GOT3 (cell line): ENCODE results near the gene KCTD4.
"Not testable (repeated sequence)": the region's sequence is repeated elsewhere in the genome, so short reads cannot be mapped to it uniquely, and the experiment has no call there.

Source experiments
- DNase-seq: peaks from one replicate; lab custom pipeline; 2025; ENCODE audit warnings: mixed read lengths; lab: John Stamatoyannopoulos, UW

The KCTD4 gene

DNA sequence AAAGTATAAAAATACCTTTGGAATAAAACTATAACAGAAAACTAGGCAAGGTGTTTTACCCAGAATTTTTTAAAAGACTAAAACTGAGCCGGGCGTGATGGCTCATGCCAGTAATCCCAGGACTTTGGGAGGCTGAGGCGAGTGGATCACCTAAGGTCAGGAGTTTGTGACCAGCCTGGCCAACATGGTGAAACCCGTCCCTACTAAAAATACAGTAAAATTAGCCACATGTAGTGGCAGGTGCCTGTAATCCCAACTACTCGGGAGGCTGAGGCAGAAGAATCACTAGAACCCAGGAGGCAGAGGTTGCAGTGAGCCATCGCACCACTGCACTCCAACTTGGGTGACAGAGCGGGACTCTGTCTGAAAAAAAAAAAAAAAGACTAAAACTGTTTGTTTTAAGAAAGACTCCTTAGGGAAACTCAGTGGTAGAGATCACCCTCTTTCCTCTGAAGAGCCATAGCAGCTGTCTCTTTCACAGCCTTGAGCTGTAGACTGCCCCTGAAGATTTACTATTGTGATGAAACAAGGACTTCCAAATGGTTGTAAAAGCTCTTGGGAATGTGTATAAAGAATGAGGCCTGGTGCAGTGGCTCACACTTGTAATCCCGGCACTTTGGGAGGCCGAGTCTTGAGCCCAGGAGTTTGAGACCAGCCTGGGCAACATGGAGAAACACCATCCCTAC is 14.7 kb upstream of the KCTD4 start:
- DNase-seq, result no peak

DNA sequence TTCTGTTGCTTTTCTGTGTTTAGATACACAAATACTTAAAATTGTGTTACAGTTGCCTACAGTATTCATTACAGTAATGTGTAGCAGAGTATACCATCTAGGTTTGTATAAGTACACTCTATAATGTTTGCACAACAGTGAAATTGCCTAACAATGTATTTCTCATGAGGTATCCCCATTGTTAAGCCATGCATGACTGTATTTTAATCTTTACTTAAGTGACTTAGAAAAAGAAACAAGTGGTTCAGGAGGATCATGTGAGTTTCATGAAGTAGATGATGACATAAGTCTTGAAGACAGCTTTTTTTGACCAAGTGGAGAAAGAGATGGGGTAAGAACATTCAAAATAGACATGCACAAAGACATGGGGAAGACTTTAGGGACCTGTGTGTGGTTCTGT is 8.4 kb upstream of the KCTD4 start:
- DNase-seq, result no peak

DNA sequence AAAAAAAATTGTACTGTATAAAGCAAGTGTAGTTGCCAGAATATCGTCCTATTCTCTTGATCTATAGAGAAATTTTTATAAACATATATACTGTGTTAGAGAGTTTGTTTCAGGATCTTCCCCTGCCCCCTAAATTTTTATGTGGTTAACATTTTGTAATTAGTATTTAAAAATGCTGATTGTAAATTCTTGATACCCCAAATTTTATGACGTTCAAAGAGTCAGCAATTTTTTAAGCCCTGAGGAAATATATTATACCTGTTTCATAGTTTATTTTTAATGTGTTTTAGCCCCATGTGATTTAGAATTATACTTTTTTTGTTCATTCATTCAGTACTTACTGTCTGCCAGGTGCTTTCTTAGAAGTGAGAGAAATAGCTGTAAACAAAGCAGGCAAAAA is 7.3 kb upstream of the KCTD4 start:
- DNase-seq, result no peak

DNA sequence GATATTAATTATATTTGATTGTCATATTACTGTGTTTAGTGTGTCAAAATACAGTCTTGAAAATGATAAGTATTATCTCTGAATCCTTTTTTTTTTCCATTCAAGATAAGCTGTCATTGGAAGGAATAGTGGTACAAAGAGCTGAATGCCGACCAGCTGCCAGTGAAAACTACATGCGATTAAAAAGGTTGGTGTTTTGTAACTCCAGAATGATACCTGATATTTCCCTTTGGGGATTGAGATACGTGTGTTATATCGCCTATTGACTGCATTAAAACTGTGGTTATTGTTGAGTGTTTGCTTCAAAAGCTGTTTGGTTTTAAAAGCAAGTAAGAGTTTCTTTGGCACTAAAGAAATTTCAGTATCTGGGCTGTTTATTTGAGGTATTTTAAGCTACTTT is 6.5 kb upstream of the KCTD4 start:
- no peak for DNase-seq

DNA sequence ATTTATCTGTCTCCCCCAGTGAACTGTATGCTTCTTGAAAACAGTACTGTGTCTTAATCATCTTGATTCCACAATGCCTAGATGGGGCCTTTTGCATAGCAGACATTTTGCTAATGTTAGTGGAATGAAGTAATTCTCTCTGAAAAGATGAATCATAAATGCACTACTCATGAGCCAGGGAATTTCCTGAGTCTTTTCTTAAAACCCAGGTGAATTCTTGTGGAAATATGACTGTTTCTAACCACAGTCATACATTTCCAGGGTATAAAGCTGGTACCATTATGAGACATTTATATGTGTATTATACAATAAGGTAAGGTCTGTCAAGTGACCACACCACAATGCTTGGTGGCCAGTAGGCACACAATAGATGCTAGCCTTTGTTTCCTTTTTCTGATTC is 5.5 kb upstream of the KCTD4 start:
- DNase-seq, result no peak

DNA sequence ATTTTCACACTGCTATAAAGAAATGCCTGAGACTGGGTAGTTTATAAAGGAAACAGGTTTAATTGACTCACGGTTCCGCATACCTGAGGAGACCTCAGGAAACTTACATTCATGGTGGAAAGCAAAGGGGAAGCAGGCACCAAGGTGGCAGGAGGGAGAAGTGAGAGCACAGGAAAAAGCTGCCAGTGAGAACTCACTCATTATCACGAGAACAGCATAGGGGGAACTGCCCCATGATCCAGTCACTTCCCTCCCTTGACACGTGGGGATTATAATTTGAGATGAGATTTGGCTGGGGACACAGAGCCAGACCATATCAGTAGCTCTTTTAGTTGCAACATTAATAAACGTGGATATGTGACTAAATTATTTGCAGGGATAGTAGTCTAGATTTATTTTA is 4.3 kb upstream of the KCTD4 start:
- no peak for DNase-seq

DNA sequence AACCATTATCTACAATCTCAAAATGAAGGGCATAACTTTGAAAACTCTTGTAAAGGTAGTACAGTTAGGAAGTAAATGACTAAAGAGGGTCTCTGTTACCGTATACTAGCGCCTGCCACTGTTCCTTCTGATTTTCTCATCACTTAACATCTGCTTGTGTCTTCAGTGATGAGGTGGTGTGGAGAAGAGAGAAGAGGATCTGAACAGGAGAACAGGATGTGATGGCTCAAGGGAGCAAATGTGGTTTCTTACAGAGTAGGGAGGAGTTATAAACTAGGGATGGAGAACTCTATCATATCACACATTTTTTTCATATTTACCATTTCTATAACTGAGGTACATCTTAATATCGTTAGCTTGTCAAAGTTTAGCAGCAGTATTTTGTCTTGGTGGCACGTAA is 1.1 kb downstream of the KCTD4 start:
- no peak for DNase-seq

DNA sequence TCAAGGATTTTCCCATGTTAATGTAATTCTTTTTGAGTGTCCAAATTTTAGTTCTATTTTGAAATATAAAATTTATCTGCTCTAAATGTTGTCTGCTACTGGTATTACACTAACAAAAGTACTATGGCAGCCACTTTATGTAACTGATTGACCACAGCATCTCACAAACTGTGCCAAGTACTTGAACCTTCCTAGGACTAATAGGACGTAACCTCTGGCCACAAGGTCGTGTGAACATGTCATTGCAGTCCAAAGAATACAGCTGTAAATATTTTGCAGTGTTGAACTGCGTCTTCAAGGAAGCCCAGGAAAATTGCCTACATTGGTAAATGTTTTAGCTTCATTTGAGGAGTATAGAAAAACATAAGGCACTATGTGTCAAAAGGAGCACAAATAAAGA is 1.9 kb downstream of the KCTD4 start:
- DNase-seq, result no peak

DNA sequence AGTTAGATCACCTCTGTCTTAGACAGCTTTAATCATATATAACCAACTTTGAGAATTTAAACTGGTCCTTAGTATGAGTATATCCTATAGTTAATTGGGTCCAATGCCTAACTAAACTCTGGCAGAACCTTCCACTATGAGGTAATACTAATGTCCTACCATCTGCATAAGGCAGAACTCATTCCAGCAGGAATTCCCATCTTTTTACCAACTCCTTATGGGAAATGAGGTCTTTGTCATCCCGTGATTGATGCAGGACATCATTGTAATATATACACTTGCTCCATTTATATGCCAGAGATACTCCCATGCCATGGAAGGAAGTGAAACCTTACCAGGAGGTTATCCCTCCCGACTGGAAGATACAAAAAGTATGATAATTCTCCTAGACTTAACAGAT is 2.8 kb downstream of the KCTD4 start:
- no peak for DNase-seq

DNA sequence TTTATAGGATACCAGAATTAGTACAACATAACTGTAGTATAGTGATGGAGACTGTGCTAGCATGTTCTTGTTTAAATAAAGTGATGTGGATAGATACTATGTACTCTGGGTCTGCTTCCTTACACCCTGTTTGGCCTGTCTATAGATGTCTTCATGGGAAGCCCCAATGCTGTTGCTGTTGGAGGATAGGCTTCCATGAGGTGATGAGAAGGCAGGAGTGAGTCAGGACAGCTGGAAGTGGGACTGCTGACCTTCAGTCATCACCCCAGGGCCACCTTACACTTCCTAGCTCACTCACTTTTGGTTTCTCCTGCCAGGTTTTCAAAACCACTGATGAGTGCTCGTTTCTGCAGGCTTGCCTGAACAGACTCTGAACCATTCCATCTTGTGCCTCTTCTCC is 4.2 kb downstream of the KCTD4 start:
- DNase-seq, result no peak

DNA sequence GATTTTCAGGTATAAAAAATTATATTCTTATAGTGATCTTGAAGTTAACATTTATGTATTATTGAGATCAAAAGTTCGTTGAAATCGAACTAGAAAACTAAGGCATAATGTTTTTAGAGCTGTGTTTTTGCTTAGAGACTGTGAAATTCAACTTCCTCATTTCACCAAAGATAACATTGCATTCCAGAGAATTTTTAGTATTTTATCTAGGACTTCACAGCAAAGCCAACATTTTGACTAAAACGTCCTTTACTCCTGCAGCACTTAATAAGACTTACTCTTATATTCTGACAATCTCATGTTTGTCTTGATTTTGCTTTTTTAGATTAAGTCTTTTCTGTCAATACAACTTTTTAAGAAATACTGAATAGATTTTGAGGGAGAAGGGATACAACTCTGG is 4.7 kb downstream of the KCTD4 start:
- DNase-seq, result no peak

DNA sequence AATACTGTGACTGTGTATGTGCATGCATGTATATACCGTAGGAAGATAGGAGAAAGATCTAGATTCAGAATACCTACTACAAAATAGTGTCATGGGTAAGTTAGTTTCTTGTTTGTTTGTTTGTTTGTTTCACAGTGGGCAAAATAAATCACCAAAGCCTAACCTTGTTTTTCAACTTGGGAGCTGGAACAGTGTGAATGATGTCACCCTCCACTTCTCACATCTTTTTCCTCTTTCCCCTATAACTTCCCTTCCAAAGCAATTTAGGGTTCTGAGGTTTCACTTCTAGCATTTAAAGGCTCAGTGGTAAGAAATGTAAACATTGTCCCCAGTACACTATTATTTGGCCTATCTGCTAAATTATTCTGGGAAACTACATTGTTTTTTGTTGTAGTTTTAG is 5.4 kb downstream of the KCTD4 start:
- no peak for DNase-seq

DNA sequence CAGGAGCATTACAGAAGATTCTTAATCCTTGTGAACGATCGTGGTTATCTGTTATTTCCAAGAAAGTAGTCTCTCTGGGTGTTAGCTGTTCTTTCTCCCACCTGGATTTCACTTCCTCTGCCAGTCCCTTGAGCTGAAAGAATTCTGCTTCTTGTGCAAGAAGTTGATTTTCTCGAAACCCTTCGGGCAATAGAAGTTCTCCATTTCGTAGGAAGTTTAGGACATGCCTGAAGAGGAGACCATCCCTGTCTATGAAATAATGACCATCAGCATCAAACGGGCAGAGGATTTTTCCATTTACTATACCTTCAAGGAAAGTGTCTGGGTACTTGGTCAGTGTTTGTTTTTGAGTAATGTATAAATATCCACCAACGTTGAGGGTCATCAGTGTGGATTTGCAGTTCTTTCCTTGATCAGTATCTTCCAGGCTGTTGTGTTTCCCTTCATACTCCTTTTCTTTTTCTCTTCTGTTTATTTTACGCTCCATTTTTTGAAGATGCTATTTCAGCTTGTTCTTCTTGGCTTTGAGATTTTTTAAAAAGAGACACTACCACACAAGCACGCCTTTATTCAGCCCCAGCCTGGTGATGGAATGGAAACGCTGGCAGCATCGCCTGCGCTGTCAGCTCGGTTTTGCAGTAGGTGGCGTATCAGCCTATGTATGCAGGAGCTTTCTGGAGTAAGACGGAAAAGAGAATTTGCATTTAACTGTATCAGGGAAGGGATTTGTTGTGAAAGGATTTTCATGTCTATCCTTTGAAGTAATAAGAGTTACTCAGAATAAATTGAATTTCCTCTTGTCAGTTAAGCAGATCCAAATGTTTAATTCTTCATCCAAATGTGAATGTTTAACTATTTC is 6.5 kb downstream of the KCTD4 start:
- DNase-seq, result no peak

DNA sequence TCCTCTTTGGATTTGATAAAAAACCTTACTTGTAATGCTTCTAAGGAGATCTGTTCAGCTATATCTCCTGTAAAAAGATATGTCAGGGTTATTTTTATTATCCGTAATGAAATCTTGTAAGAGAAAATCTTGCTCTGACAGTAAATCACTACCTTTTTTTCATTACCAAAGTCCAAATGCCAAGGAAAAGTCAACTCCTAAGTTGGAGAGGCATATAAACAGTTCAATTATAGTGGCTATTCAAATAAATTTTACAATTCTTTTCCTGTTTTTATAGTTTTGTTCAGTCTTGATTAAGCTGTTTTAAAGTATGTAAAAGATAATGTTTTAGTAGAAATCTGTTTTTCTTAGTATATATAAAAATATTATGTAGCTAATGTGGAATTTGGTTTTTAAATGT is 9.0 kb downstream of the KCTD4 start:
- DNase-seq, result no peak

DNA sequence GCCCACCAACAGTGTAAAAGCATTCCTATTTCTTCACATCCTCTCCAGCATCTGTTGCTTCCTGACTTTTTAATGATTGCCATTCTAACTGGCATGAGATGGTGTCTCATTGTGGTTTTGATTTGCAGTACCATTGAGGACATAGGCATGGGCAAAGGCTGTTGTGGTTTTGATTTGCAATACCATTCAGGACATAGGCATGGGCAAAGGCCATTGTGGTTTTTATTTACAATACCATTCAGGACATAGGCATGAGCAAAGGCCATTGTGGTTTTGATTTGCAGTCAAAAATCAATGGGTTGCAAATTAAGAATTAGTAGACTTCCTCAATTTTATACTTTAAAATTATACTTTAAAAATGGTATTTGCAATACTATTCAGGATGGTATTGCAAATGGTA is 11.3 kb downstream of the KCTD4 start:
- DNase-seq, result not testable (repeated sequence)

DNA sequence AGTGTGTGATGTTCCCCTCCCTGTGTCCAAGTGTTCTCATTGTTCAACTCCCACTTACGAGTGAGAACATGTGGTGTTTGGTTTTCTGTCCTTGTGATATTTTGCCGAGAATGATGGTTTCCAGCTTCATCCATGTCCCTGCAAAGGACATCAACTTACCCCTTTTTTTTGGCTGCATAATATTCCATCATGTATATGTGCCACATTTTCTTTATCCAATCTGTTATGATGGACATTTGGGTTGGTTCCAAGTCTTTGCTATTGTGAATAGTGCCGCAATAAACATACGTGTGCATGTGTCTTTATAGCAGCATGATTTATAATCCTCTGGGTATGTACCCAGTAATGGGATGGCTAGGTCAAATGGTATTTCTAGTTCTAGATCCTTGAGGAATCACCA is 11.8 kb downstream of the KCTD4 start:
- DNase-seq, result not testable (repeated sequence)

DNA sequence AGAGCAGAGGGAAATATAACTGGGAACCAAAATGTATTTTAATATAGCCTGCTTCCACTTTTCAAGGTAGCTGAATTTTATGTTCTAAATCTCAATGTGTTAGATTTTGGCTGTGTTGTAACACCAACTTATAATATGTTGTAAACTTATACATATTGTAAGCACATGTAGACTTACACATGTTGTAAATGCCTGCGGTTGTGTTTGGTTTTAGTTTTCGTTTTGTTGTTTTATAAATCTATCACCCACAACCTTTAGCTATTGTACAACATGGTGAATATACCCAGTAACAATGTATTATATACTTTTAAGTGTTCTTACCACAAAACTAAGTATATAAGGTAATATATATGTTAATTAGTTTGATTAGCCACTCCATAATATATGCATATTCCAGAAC is 15.6 kb downstream of the KCTD4 start:
- DNase-seq, result no peak

DNA sequence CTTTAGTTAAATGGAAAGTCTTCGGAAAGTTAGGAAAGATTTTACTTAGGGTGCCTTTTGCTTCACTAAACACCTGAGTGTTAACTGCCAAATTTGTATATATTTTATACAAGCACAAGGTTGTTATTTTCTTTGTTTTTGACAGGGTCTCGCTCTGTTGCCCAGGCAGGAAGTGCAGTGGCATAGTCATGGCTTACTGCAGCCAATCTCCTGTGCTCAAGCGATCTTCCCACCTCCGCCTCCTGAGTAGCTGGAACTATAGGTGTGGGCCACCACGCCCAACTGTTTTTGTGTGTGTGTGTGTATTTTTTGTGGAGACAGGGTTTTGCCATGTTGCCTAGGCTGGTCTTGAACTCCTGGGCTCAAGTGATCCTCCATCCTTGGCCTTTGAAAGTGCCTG is 16.2 kb downstream of the KCTD4 start:
- DNase-seq, result no peak

DNA sequence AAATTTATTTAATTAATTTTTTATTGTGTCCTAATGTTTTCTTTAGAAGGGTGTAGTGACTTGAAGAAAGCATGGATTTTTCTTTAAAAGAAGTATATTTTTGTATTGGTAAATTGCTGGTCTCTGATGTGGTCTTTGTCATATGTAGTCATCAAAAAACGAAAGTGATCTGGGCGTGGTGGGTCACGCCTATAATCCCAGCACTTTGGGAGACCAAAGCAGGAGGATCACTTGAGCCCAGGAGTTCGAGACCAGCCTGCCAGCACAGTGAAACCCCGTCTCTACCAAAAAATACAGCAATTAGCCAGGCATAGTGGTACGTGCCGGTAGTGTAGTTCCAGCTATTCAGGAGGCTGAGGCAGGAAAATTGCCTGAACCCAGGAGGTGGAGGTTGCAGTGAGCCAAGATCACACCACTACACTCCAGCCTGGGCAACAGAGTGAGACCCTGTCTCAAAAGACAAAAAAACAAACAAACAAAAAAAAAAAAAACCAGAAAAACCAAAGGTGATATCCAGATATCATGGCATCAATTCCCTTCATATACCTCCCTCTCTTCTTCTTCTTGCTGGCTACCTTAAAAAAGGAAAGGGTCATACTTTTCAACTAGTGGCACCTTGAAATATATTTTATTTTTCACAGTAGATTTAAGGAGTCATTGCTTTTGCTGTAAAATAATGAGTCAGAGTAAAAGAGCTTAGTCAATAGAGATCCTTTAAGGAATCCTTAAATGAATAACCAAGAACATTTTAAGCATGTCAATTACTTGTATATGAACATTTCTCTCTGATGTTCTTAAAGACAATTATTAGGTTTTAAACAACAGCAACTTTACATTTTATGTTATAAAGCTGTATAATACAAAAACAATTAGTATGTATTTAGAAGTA is 19.9 kb downstream of the KCTD4 start:
- DNase-seq, result no peak

DNA sequence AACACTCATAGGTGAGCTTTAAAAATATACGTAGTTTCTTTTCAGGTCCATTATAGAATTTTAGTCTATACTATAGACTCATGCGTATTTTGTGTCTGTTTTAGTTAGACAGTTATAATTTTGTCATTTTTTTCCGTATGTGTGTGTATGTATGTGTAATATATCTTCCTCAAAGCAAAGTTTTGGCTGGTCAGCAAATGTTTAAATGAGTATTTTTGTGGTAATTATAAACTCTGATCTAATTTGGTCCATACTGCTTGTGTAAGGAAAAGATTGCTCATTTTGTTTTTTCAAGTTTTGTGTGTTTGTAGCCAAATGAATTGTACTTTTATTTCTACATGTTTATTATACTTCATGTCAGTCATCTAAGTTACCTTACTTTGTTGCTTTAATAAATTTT is 20.5 kb downstream of the KCTD4 start:
- DNase-seq, result no peak

DNA sequence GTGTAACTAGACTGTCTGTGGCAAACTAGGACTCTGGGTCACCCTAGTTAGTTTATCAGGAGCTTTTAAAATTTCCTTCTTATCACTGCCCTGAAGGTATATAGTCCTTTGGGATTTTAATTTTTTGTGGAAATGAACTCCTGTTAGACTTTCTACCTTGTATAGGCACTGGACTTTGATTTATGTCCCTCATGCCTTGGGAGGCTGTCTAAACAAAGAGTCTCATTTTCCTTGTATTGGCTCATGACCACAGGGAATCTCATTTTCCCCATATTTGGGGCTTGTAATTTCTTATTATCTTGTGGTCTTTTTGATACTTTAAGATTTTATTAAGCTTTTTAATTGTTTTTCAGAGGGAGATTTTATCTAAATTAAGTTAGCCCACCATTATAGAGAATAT is 21.4 kb downstream of the KCTD4 start:
- DNase-seq, result no peak

DNA sequence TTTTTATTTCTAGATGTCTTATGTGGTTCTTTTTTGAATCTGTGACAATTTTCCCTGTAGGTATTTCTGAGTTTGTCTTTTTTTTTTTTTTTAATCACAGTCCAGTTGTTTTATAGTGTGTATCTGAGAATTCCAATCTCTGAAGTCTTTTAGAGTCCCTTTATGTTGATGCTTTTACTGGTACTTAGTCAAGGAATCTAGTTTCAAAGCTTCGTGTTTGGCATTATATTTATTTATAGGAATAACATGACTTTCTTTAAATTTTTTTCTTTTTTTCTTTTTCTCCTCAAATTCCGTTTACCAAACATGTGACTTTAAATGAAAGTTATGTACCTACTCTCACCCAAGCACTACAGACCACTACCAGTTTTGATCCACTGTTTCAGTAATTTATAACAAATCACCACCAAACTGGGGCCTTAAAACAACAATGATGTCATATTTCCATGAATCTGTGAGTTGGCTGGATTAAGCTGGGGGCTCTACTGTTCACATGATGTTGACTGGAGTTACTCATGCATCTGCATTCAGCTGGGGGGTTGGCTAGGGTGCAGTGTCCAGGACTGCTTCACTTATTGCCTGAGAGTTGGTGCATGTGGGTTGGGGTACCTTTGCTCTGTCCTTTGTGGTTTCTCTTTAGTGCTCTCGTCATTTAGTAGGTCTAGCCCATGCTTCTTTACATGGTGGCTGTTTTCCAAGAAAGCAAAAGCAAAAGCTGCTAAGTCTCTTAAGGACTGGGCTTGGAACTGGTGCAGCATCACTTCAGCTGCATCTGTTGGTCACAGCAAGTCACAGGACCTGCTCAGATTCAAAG is 22.3 kb downstream of the KCTD4 start:
- DNase-seq, result no peak
